HL-60 (cell line): ENCODE measurements around the gene GORAB.

Source experiments
- DNase-seq, 2 experiments: peaks; one replicate each; pipeline ENCODE4 v3.0.0-alpha.2; 2010 to 2020; ENCODE audit warnings: low read depth in 1 of 2, low spot score in 1 of 2
- H3K27ac ChIP-seq: fragments of 250-450 bp; sonication (Bioruptor Pico); replicated peaks from 2 replicates; pipeline ENCODE4 v1.5.1; 2020; ENCODE audit warnings: mild to moderate bottlenecking, moderate library complexity
- H3K27me3 ChIP-seq: fragments of 250-450 bp; sonication (Bioruptor Pico); 2 replicates; pipeline ENCODE4 v1.5.1; 2021; ENCODE audit warnings: mild to moderate bottlenecking, moderate library complexity; ENCODE audit not compliant: insufficient read depth, poor library complexity, severe bottlenecking
- H3K4me3 ChIP-seq: replicated peaks from 2 replicates; pipeline ENCODE4 v1.5.1; 2011; ENCODE audit warnings: mild to moderate bottlenecking, control low read depth, low read length; ENCODE audit not compliant: insufficient read depth
- GABPA ChIP-seq: IDR thresholded peaks from 2 replicates; pipeline ENCODE4 v1.6.1; 2012; ENCODE audit warnings: low read depth
- POLR2AphosphoS5 ChIP-seq: IDR thresholded peaks from 2 replicates; pipeline ENCODE4 v1.6.1; 2012; ENCODE audit warnings: low read depth
- SPI1 ChIP-seq: IDR thresholded peaks from 2 replicates; pipeline ENCODE4 v1.6.1; 2012; ENCODE audit warnings: low read depth, mild to moderate bottlenecking, borderline replicate concordance
- TF ChIP-seq, protein P1 (sequence below): IDR thresholded peaks from one replicate; pipeline ENCODE4 v1.5.1; 2011; ENCODE audit warnings: low read length, control low read depth, inconsistent platforms; ENCODE audit not compliant: insufficient read depth
- TF ChIP-seq, protein P2 (sequence below): IDR thresholded peaks from 2 replicates; pipeline ENCODE4 v1.6.1; 2012; ENCODE audit warnings: low read depth; ENCODE audit not compliant: insufficient replicate concordance

GORAB gene

DNA sequence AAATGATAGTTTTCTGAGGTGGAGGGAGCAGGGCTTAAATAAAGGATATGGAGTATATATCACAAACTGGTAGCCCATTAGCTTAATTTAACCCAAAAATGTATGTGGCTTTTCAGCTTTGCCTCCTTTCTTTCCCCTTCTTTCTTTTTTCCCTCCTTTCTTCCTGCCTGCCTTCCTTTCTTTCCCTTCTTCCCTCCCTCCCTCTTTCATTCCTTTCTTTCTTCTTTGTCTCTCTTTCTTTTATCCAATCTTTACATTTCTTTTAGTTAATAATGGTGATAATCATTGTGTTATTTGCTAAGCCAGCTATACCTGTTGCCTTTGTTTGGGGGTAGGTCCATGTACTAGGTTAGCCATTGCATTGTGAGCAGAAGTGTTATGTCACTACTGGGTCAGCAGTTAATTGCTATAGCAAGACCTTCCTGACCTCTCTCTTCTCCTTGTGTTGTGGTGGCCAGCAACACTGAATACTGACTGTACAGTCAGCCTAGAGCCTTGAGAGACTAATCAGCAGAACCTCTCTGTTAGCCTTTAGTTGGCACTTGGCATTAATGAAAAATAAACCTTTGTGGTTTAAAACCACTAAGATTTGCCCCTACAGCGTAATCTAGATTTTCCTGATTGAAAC lies 5.1 kb downstream of the GORAB start:
- Histone ChIP-seq H3K4me3 (no peak overlapping the region), H3K27me3 (no peaks in the 10 kb centered on the region), H3K27ac (no peak overlapping the region)
- TF ChIP-seq POLR2AphosphoS5, result no peak
- DNase-seq, result no peak

DNA sequence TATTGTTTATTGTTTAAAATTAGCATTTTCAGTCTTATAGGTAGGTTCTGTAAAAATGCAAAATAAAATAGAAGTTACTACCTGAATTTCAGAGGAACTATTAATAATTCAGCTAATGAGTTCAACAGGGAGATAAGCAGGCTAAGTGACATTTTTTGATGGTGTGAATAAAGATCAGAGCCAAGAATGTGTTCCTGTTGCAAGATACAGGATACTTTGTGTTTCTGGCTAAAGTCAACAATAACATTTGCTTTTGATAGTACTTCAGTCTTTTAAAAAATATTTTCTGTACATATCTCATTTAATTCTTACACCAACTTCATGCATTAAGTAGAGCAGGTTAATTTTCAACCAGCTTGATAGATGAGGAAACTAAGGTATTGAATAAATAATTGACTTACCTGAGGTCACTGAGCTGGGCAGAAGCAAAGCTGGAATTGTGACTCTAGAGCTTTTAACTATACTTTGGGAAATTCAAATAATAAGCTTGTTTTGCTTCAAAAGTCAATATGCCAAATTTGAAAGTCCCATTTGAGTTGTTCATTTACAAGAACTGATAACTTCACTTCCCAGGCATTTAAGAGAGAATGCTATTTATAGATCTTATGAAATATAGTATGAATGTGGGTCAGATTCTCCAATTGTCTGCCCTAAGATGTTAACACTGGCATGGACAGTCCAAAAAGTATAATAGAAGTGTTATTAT lies 6.0 kb downstream of the GORAB start:
- Histone ChIP-seq H3K27ac (no peak overlapping the region), H3K4me3 (no peak overlapping the region), H3K27me3 (no peaks in the 10 kb centered on the region)
- DNase-seq, result no peak
- no peak for TF ChIP-seq GABPA
- TF ChIP-seq SPI1, result no peak
- no peak for TF ChIP-seq POLR2AphosphoS5
- TF ChIP-seq, protein P1, sequence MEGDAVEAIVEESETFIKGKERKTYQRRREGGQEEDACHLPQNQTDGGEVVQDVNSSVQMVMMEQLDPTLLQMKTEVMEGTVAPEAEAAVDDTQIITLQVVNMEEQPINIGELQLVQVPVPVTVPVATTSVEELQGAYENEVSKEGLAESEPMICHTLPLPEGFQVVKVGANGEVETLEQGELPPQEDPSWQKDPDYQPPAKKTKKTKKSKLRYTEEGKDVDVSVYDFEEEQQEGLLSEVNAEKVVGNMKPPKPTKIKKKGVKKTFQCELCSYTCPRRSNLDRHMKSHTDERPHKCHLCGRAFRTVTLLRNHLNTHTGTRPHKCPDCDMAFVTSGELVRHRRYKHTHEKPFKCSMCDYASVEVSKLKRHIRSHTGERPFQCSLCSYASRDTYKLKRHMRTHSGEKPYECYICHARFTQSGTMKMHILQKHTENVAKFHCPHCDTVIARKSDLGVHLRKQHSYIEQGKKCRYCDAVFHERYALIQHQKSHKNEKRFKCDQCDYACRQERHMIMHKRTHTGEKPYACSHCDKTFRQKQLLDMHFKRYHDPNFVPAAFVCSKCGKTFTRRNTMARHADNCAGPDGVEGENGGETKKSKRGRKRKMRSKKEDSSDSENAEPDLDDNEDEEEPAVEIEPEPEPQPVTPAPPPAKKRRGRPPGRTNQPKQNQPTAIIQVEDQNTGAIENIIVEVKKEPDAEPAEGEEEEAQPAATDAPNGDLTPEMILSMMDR, result no peak
- TF ChIP-seq, protein P2, sequence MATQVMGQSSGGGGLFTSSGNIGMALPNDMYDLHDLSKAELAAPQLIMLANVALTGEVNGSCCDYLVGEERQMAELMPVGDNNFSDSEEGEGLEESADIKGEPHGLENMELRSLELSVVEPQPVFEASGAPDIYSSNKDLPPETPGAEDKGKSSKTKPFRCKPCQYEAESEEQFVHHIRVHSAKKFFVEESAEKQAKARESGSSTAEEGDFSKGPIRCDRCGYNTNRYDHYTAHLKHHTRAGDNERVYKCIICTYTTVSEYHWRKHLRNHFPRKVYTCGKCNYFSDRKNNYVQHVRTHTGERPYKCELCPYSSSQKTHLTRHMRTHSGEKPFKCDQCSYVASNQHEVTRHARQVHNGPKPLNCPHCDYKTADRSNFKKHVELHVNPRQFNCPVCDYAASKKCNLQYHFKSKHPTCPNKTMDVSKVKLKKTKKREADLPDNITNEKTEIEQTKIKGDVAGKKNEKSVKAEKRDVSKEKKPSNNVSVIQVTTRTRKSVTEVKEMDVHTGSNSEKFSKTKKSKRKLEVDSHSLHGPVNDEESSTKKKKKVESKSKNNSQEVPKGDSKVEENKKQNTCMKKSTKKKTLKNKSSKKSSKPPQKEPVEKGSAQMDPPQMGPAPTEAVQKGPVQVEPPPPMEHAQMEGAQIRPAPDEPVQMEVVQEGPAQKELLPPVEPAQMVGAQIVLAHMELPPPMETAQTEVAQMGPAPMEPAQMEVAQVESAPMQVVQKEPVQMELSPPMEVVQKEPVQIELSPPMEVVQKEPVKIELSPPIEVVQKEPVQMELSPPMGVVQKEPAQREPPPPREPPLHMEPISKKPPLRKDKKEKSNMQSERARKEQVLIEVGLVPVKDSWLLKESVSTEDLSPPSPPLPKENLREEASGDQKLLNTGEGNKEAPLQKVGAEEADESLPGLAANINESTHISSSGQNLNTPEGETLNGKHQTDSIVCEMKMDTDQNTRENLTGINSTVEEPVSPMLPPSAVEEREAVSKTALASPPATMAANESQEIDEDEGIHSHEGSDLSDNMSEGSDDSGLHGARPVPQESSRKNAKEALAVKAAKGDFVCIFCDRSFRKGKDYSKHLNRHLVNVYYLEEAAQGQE, result no peak

DNA sequence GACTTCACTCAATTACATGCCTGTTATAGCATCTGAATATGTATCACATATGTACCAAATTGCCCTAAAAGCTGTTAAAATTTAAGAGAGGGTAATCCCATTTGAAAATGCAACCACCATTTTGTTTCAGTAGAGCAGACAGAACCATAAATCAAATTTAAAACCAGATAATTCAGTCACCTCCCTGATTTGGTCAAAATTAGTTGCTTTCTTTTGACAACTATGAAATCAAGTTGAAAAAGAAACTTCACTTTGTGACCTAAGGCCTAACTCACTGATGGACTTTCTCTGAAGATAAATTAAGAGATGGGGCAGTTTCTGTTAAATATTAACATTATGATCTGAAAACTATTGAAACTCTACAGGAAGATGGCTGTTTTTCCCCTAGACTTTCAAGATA lies 6.7 kb downstream of the GORAB start:
- Histone ChIP-seq H3K4me3 (no peak overlapping the region), H3K27me3 (no peaks in the 10 kb centered on the region), H3K27ac (no peak overlapping the region)
- DNase-seq, result no peak
- TF ChIP-seq, protein P2, result no peak
- TF ChIP-seq POLR2AphosphoS5 (no peak), GABPA (no peak), SPI1 (no peak)
- TF ChIP-seq, protein P1, result no peak

DNA sequence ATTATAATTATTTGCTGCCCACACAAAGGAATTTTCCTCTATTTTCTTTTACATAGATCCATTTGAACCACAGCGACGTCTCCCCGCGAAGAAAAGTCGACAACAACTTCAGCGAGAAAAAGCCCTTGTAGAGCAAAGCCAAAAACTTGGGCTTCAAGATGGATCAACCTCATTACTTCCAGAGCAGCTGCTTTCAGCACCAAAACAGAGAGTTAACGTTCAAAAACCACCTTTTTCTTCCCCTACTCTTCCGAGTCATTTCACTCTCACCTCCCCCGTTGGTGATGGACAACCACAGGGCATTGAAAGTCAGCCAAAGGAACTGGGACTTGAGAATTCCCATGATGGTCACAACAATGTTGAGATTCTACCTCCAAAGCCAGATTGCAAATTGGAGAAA lies 7.2 kb downstream of the GORAB start:
- no peak for DNase-seq
- no peak overlapping the region for H3K27ac ChIP-seq
- H3K4me3 ChIP-seq, result no peak overlapping the region
- no peak for TF ChIP-seq GABPA
- no peak for TF ChIP-seq POLR2AphosphoS5
- TF ChIP-seq, protein P1, result no peak
- TF ChIP-seq, protein P2, result no peak
- no peak for TF ChIP-seq SPI1
- no peaks in the 10 kb centered on the region for H3K27me3 ChIP-seq
